OCI-M2 (cell line): ENCODE data around the gene CFAP97D2.
"Not testable (repeated sequence)": the region's sequence is repeated elsewhere in the genome, so short reads cannot be mapped to it uniquely, and the experiment has no call there.

Experiments
- DNase-seq: peaks from one replicate; lab custom pipeline; 2025; ENCODE audit not compliant: unreplicated experiment; lab: John Stamatoyannopoulos, UW

Gene CFAP97D2

DNA sequence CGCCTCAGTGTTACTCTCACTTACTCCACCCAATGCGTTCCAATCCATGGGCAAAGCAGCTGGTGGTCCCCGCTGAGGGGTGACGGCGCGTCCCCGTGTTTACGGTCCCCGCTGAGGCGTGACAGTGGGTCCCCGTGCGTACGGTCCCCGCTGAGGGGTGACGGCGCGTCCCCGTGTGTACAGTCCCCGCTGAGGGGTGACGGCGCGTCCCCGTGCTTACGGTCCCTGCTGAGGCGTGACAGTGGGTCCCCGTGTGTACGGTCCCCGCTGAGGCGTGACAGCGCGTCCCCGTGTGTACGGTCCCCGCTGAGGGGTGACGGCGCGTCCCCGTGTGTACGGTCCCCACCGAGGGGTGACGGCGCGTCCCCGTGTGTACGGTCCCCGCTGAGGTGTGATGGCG, 19.5 kb downstream of the CFAP97D2 start:
- DNase-seq: no peak

- DNase-seq: not testable (repeated sequence)
These were observed 20.5 kb downstream of the CFAP97D2 start for GRCh38 chr13:114199526-114199925.

GRCh38 chr13:114199954-114200353, 20.9 kb downstream of the CFAP97D2 start:
- DNase-seq: no peak

DNA sequence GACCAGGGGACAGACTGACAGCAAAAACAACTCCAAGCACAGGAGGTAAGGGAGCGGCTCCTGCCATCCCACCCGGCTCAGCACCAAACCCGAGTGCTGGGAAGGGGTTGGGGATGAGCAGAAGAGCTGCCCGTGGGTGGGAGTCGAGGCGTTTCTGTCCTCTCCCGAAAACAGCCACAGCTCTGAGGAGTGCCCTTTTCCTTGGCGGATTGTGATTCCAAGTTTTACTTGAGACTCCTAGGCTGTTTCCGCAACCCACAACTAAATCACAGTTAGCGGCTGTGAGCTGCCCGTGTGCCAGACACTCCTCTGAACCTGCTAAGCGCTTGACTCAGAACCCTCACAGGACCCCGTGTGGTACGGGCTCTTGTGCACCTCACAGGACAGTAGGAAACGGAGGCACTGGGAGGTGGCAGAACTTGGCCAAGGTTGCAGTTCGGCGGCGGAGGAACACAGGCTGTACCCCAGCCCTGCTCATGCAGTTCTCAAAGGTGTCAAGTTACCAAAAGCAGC, 21.4 kb downstream of the CFAP97D2 start:
- no peak for DNase-seq

GRCh38 chr13:114202581-114202980, 23.5 kb downstream of the CFAP97D2 start:
- no peak for DNase-seq

GRCh38 chr13:114203536-114203935, 24.5 kb downstream of the CFAP97D2 start:
- DNase-seq: no peak

- DNase-seq: no peak
These were observed 25.8 kb downstream of the CFAP97D2 start for GRCh38 chr13:114204894-114205293.

DNA sequence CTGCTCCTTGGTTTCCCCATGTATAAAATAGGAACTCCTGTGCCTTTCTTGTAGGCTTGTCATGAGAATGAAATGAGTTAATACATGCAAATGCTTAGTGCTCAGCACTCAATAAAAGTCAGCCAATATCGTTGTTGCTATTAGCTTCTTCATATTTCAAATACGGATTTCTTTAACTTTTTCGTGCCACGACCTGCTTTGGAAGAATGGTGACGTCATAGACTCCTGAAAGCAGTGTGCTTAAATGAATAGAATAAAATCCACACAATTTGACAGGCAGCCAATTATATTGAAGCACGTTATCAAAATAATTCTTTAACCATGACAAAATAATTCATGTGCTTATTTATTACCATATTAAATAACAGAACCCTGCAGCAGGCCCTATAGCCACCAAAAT, 29.1 kb downstream of the CFAP97D2 start:
- DNase-seq: no peak

DNA sequence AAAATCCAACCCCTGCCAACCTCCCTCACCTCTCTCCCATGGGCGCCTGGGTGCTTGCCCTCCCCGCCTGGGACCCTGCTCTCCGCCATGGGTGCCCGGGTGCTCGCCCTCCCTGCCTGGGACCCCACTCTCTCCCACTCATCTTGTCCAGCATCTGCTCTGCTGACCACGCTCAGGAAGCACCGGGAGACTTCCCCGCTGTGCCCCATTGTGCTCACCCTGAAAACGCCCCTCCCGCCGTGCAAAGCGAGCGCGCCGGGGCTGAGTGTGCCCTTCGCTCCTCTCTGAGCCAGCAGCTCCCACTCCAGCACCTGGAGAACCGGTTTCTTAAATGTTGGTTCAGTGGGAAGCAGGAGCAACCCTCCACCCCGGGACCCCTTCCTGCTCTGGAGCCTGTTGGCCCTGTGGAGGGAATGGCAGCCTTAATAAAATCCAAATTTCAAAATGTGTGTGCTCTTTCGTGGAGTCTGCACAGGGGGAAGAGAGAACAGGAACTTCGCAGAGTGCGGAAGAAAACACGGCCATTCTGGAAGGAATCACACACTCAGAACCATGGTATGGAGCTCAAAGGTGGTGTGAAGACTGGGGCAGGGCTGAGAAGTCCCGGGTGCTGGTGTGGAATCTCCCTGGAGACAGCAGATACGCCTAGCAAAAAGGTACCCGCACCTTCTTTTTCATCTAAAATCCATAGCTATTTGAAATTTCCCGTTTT, 32.5 kb downstream of the CFAP97D2 start:
- DNase-seq: no peak

GRCh38 chr13:114212158-114212495, 33.1 kb downstream of the CFAP97D2 start:
- DNase-seq: no peak

GRCh38 chr13:114213980-114214379, 34.9 kb downstream of the CFAP97D2 start:
- no peak for DNase-seq

DNA sequence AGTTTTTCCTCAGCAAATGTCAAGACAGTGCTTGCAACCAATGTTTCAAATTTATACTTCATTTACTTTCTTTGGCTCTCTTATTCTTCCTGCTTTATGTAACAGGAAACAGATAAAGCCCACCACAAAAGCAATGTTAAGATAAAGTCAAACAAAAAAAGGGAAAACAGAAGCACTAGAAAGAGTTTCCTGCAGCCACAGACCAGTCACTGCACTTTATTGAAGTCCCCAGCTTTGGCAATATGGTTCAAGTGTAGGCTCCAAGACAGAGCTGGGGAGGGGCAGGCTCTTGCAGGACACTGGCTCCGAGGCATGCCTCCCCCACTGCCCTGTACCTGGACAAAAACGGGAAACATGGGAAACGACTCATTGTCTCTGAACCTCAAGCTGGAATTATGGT, 40.3 kb downstream of the CFAP97D2 start:
- no peak for DNase-seq

- DNase-seq: peak; percentile 64
These were observed 43.5 kb downstream of the CFAP97D2 start for GRCh38 chr13:114222461-114222968.

- DNase-seq: no peak
These were observed 45.1 kb downstream of the CFAP97D2 start for GRCh38 chr13:114224201-114224600.

DNA sequence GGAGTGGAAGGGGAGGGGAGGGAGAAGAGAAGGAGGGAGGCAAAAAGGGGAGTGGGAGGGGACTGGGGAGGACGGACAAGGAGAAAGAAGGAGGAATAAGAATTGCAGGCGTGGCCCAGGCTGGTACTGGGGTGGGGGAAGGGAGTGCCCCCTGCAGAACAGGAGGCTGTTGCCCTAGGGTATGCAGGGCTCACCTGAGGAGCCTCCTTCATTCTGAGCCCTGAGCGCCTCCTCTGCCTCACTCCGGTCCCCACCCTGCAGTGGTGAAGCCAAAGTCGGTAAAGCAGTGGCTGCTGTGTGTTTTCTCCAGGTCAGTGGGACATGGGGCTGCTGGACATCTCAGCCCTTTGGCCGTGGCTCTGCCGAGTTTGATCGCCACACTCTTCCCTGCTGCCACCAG, 46.6 kb downstream of the CFAP97D2 start:
- no peak for DNase-seq

DNA sequence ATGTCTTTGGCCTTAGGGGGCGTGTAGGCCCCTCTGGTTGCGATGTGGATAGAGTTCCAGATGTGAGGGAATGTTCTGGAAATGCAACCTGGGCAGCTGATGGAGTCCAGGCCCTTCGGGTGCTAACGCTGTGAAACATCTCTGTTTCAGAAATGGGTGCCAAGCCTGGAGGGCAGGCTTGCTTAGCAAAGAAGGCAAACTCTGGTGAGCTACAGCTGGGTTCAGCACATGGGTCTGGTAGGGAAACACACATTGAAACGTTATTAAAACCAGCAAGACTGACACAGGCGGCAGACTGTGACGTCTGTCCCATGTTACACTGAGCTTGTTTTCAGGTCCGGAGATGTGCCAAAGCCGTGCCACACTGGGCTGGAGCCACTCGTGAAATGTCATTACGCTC, 47.0 kb downstream of the CFAP97D2 start:
- no peak for DNase-seq

DNA sequence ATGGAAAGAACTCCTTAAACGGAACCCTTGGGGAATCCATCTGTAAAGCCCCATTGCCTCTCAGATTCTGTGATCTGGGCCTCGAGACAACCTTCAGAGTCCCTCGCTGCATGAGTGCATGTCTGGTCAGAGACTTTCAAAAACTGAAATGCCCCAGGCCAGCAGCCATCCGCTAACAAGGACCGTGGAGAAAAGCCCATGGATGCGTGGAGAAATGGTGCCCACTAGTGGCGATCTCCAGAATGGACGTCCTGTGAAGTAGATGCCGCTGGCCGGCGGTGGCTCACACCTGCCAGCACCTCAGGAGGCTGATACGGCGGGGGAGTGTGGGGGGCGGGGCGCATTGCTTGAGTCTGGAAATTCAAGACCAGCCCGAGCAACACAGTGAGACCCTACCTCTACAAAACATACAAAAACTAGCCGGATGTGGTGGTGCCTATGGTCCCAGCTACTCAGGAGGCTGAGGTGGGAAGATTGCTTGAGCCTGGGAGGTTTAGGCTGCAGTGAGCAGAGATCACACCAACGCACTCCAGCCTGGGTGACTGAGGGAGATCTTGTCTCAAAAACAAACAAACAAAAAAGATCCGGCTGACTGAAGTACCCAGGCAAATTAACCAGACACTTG, 47.8 kb downstream of the CFAP97D2 start:
- DNase-seq: peak; percentile 82

GRCh38 chr13:114227528-114227927, 48.5 kb downstream of the CFAP97D2 start:
- no peak for DNase-seq

DNA sequence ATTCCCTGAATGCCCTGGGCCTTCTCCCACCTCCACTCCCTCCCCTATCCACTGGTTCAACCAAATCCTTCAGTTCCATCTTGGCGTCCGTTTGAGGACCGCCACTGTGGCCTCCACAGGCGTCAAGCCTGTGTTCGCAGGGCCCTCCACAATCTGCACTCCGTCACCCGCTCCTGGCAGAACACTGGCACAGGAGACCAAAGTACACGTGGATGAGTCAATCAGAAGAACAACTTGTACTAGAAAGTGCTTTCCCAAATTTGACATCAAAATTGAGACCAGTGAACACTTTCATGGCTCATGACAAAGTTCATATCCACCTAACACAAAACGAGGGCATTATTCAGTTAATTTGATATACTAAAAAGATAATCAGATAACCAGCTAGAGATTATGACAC, 49.1 kb downstream of the CFAP97D2 start:
- no peak for DNase-seq

GRCh38 chr13:114229506-114229905, 50.4 kb downstream of the CFAP97D2 start:
- DNase-seq: no peak

DNA sequence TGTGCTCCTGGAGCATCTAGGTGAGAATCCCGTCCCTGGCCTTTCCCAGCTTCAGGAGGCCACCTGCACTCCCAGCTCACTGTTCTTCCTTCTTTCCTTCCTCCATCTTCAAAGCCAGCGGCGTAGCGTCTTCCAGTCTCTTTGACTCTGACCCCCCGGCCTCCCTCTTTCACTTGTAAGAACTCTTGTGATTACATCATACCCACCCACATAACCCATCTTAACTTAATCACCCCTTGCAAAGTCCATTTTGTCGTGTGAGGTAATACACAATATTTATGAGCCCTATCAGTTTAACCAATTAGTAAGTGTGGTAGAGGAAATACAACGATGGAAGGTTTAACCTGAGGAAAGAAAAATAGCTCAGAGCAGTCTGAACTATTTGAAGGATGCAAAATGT, 51.1 kb downstream of the CFAP97D2 start:
- no peak for DNase-seq

DNA sequence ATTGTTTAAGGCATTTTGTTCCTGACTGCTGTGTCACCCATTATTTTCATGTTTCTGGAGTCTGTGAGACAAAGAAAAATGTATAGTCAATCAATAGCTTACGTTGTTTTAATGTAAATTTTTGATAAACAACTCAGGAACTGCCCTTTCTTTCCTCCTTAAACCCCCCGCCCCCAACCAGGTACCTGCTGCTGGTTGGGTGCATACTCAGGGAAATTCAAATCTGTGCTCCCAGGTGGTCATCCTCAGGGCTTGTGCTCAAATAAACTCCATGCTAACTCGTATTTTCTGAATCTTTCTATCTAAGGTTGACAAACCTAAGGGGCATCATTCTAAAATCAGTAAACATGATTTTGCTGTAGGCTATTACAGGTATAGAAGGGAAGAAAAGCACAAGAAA, 51.5 kb downstream of the CFAP97D2 start:
- no peak for DNase-seq

DNA sequence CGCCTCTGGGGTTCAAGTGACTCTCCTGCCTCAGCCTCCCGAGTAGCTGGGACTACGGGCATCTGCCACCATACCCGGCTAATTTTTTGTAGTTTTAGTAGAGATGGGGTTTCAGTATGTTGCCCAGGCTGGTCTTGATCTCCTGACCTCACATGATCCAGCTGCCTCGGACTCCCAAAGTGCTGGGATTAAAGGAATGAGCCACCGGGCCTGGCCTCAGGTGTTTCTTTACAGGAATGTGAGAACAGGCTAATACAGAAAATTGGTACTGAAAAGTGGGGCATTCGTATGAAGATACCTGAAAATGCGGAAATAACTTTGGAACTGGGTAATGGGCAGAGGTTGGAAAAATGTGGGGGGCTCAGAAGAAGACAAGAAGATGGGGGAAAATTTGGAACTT, 52.8 kb downstream of the CFAP97D2 start:
- DNase-seq: no peak
